Mononuclear cell (primary cell): ENCODE results near the gene TP53INP2. TPM values are rescaled to one million over a fixed set of nuclear protein-coding genes. Genes with fewer than 3 reads are reported as not detected.

ENCODE experiments used
- total RNA-seq: library from RNA; depleted of rRNA; stranded (reverse); fragments of >200 nt; gene quantifications from one replicate; pipeline ENCODE4 v1.2.3, GENCODE V29; 2012

TP53INP2 gene
- total RNA-seq, 1 donor = 7.7 TPM

Other genes with a start within 250 kb of the TP53INP2 start
- 48.3 TPM for gene DYNLRB1, start 187.9 kb upstream of the TP53INP2 start, total RNA-seq
- gene MAP1LC3A, start 145.6 kb upstream of the TP53INP2 start, total RNA-seq = 3.4 TPM
- 4.3 TPM for gene PIGU, start 27.3 kb upstream of the TP53INP2 start, total RNA-seq
- 12.2 TPM for gene NCOA6, start 121.3 kb downstream of the TP53INP2 start, total RNA-seq
- 5.1 TPM for gene GGT7, start 168.5 kb downstream of the TP53INP2 start, total RNA-seq
- 18.4 TPM for gene ACSS2, start 172.3 kb downstream of the TP53INP2 start, total RNA-seq